ES-I3 (cell line): Measurements from ENCODE around the gene COL1A1.

Experiments
- H3K36me3 ChIP-seq: 2 replicates; pipeline ENCODE4 v1.6.1; 2013; ENCODE audit warnings: mild to moderate bottlenecking, low read length, control low read depth, moderate library complexity; ENCODE audit not compliant: insufficient read depth
- H3K4me1 ChIP-seq: 2 replicates; pipeline ENCODE4 v1.6.1; 2013; ENCODE audit warnings: mild to moderate bottlenecking, control low read depth, low read length; ENCODE audit not compliant: insufficient read depth
- H3K9ac ChIP-seq: 2 replicates; pipeline ENCODE4 v1.6.1; 2013; ENCODE audit warnings: low read depth, mild to moderate bottlenecking, low read length, moderate library complexity
- H3K9me3 ChIP-seq: 2 replicates; pipeline ENCODE4 v1.6.1; 2013; ENCODE audit warnings: mild to moderate bottlenecking, low read length, moderate library complexity; ENCODE audit not compliant: control insufficient read depth, insufficient read depth

The COL1A1 gene

GRCh38 chr17:50199211-50199802 is 2.1 kb downstream of the COL1A1 start:
- H3K4me1 ChIP-seq = peaks cover 17% of the 10 kb centered on the region; the same call in 1 of the 2 replicates
- peak overlapping the region; percentile 90; the same call in 1 of the 2 replicates for H3K9ac ChIP-seq
- no peaks in the 10 kb centered on the region for H3K9me3 ChIP-seq
- peaks cover 34% of the 10 kb centered on the region for H3K36me3 ChIP-seq

GRCh38 chr17:50198026-50198669 is 3.3 kb downstream of the COL1A1 start:
- Histone ChIP-seq H3K9me3 (no peaks in the 10 kb centered on the region), H3K36me3 (peaks cover 41% of the 10 kb centered on the region), H3K9ac (no peak overlapping the region), H3K4me1 (peaks cover 5% of the 10 kb centered on the region; the same call in 1 of the 2 replicates)

GRCh38 chr17:50196826-50197225 is 4.6 kb downstream of the COL1A1 start:
- H3K4me1 ChIP-seq = no peaks in the 10 kb centered on the region
- H3K9me3 ChIP-seq = no peaks in the 10 kb centered on the region
- no peak overlapping the region for H3K9ac ChIP-seq
- H3K36me3 ChIP-seq = peaks cover 41% of the 10 kb centered on the region

GRCh38 chr17:50196036-50196435 is 5.4 kb downstream of the COL1A1 start:
- H3K4me1 ChIP-seq = no peaks in the 10 kb centered on the region
- peaks cover 43% of the 10 kb centered on the region for H3K36me3 ChIP-seq
- H3K9me3 ChIP-seq = no peaks in the 10 kb centered on the region
- H3K9ac ChIP-seq = no peak overlapping the region

- Histone ChIP-seq H3K9ac (no peak overlapping the region), H3K9me3 (no peaks in the 10 kb centered on the region), H3K36me3 (peaks cover 47% of the 10 kb centered on the region), H3K4me1 (no peaks in the 10 kb centered on the region)
Measured at GRCh38 chr17:50194934-50195865, 6.2 kb downstream of the COL1A1 start.

- Histone ChIP-seq H3K9ac (no peak overlapping the region), H3K4me1 (no peaks in the 10 kb centered on the region), H3K36me3 (peaks cover 47% of the 10 kb centered on the region), H3K9me3 (no peaks in the 10 kb centered on the region)
Measured at GRCh38 chr17:50194140-50194933, 7.1 kb downstream of the COL1A1 start.

GRCh38 chr17:50192618-50193291 is 8.7 kb downstream of the COL1A1 start:
- Histone ChIP-seq H3K9me3 (no peaks in the 10 kb centered on the region), H3K36me3 (peaks cover 43% of the 10 kb centered on the region), H3K4me1 (no peaks in the 10 kb centered on the region), H3K9ac (no peak overlapping the region)

GRCh38 chr17:50192144-50192617 is 9.2 kb downstream of the COL1A1 start:
- no peaks in the 10 kb centered on the region for H3K9me3 ChIP-seq
- H3K4me1 ChIP-seq = no peaks in the 10 kb centered on the region
- H3K36me3 ChIP-seq = peaks cover 43% of the 10 kb centered on the region
- no peak overlapping the region for H3K9ac ChIP-seq

GRCh38 chr17:50191359-50192143 is 9.9 kb downstream of the COL1A1 start:
- Histone ChIP-seq H3K9me3 (no peaks in the 10 kb centered on the region), H3K4me1 (no peaks in the 10 kb centered on the region), H3K36me3 (peaks cover 42% of the 10 kb centered on the region), H3K9ac (no peak overlapping the region)

- Histone ChIP-seq H3K9me3 (no peaks in the 10 kb centered on the region), H3K9ac (no peak overlapping the region), H3K36me3 (peaks cover 38% of the 10 kb centered on the region), H3K4me1 (no peaks in the 10 kb centered on the region; the same call in 1 of the 2 replicates)
Measured at GRCh38 chr17:50190603-50191358, 10.7 kb downstream of the COL1A1 start.

- Histone ChIP-seq H3K4me1 (peaks cover 1% of the 10 kb centered on the region; the same call in 1 of the 2 replicates), H3K36me3 (peaks cover 38% of the 10 kb centered on the region), H3K9ac (no peak overlapping the region), H3K9me3 (no peaks in the 10 kb centered on the region)
Measured at GRCh38 chr17:50190293-50190602, 11.2 kb downstream of the COL1A1 start.

GRCh38 chr17:50189550-50190292 is 11.7 kb downstream of the COL1A1 start:
- Histone ChIP-seq H3K9me3 (no peaks in the 10 kb centered on the region), H3K4me1 (peaks cover 6% of the 10 kb centered on the region; the same call in 1 of the 2 replicates), H3K9ac (no peak overlapping the region), H3K36me3 (peaks cover 33% of the 10 kb centered on the region)
